ENCODE data around the gene CAMK2D.

Gene CAMK2D

DNA sequence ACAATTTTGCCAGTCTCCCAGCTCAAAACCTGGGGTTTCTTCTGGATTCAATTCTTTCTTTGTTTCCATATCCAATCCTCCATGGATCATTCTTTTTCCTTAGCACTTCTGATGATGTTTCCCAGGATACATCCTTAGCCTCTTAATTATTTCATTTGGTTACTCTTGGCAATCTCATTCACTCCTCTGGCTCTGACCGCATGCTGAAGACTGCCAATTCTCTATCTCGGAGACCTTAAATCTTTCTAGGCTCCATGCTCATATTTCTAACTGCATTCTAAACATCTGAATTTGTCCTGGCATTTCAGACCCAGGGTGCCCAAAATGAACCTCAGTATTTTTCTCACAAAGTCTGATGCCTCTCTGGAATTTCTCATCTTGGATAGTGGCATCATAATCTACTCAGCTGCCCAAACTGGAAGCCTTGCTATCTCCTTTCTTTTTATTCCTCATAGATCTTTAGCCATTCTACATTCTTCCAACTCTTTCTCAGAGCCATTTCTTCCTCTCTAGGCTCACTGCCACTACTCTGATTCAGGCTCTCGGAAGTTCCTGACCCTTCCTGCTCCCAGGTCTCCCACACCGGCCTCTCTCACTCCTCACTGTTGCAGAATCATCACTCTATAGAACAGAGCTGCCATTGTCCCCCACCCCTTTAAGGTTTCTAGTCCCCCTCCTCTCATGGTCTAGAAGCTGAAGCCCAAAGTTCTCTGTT lies 290.2 kb downstream of the CAMK2D start:
- TF ChIP-seq, protein P1, sequence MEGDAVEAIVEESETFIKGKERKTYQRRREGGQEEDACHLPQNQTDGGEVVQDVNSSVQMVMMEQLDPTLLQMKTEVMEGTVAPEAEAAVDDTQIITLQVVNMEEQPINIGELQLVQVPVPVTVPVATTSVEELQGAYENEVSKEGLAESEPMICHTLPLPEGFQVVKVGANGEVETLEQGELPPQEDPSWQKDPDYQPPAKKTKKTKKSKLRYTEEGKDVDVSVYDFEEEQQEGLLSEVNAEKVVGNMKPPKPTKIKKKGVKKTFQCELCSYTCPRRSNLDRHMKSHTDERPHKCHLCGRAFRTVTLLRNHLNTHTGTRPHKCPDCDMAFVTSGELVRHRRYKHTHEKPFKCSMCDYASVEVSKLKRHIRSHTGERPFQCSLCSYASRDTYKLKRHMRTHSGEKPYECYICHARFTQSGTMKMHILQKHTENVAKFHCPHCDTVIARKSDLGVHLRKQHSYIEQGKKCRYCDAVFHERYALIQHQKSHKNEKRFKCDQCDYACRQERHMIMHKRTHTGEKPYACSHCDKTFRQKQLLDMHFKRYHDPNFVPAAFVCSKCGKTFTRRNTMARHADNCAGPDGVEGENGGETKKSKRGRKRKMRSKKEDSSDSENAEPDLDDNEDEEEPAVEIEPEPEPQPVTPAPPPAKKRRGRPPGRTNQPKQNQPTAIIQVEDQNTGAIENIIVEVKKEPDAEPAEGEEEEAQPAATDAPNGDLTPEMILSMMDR (IDR thresholded peaks at IDR 0.05; ENCODE audit: low read depth, low read length, missing control alignments), result no peak
- no peak overlapping the region for H3K4me3 ChIP-seq (replicated peaks; ENCODE audit: low read depth, low read length)
- no peak for DNase-seq (ENCODE audit: extremely low read depth, low read depth)

DNA sequence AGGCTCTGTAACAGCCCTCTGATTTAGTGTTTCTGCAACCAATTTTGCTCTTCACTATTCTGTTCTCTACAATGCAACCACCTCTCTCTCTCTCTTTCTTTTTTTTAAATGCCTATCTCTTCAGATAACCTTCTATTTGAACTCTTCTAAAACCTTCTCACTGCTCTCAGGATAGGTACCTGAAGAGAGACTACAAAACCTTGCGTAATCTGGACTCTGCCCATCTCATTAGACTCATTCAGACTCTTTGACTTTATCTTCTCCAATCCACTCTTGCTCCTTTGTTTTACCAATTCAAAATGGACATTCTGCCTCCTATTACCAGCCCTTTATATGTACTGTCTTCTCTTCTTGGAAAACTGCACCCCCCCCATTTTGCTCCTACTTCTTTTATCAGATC lies 291.6 kb downstream of the CAMK2D start:
- H3K4me3 ChIP-seq (replicated peaks; ENCODE audit: low read depth, low read length), result no peak overlapping the region
- TF ChIP-seq, protein P1 (IDR thresholded peaks at IDR 0.05; ENCODE audit: low read depth, low read length, missing control alignments), result no peak
- no peak for DNase-seq (ENCODE audit: extremely low read depth, low read depth)

DNA sequence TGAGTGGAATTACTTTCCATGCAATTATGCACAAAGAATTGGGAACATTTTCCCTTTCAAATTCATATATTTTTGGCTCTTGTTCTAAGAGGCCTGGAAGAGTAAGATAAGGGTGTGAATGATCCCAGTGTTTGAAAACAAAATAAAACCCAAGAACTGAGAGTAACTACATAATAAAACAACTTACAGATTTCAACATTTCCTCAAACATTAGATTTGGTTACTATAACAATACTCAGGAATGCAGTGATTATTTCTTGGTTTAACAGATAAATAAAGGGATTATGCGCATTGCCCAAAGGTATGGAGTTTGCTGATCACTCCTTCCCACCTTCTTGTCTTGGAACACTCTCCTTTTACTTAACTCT lies 292.5 kb downstream of the CAMK2D start:
- TF ChIP-seq, protein P1 (IDR thresholded peaks at IDR 0.05; ENCODE audit: low read depth, low read length, missing control alignments), result no peak

DNA sequence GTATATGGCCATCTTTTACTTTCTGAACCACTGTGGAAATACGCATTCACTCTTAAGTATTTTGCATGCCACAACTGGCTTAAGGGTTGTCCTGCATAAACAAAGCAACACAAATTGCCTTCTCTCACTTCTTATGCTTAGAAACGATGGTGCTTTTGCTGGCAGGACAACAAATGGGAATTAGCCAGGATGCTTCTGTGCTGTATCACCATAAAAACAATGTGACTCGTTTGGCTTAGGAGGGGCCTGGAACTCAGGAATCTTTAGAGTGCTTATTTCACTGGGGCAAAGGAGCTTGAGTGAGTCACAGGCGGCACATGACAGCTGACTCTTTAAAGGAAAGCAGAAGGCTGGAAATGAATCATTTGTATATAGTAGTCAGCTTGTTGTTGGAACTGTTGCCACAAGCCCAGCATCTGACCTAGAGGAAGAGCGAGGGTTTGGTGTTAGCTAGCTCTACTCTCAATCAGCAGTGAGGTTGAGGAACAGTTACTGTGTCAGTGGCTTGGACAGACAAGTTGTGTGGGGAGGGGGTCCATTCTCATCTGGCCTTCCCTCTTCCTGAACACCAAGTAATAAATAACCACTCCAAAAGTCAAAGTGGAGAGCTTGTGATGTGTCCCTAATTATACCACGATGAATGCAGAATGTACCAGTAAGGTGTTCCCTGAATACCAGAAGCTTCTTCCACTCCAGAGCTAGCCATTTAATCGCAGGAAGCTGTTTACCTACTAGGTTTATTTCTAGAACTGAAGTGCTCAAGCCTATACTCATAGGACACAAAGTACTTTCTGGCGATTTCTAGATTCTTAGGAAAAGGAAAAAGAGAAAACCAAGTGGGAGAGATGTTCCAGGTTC lies 293.1 kb downstream of the CAMK2D start:
- TF ChIP-seq, protein P1 (IDR thresholded peaks at IDR 0.05; ENCODE audit: low read depth, low read length, missing control alignments), result no peak
- peak; percentile 97 for DNase-seq (ENCODE audit: extremely low read depth, low read depth)
- H3K4me3 ChIP-seq (replicated peaks; ENCODE audit: low read depth, low read length), result no peak overlapping the region

More for the DNA sequence above, 292.5 kb downstream of the CAMK2D start:
- H3K4me3 ChIP-seq (replicated peaks; ENCODE audit: low read depth, low read length), result no peak overlapping the region
- DNase-seq (ENCODE audit: extremely low read depth, low read depth), result no peak

DNA sequence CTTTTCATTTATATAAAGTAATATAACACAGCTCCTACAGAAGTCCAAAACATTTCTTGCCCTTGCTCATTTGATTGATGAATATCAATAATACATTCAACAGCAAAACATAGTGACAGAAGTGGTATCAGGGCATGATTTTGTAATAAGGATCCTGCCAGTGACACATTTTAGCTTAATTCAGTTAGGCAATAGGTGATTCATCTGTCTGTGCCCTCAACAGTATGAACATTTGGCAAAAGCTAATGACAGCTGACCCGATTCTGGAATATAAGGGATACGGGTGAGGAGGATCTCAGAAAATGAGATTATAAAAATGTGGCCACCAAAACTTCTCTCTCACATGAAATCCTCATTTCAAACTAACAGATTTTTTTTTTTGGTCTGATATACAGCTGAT lies 294.0 kb downstream of the CAMK2D start:
- no peak overlapping the region for H3K4me3 ChIP-seq (replicated peaks; ENCODE audit: low read depth, low read length)
- TF ChIP-seq, protein P1 (IDR thresholded peaks at IDR 0.05; ENCODE audit: low read depth, low read length, missing control alignments), result no peak
- DNase-seq (ENCODE audit: extremely low read depth, low read depth), result no peak

DNA sequence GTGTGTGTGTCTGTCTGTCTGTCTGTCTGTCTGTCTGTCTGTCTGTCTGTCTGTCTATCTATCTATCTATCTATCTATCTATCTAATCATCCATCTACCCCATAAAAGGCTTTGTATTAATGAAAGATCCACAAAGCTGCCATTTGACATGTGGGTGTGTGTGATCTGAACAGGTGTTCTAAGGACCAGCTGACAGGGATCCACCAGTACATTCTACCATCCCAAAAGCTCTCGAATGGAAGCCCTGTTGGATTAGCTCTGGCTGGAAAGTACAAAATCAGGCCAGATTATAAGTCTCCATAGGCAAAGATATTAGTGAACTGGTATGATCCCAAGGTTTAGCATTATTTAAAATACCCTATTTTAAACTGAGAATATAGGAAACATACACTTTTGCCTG lies 299.3 kb downstream of the CAMK2D start:
- no peak overlapping the region for H3K4me3 ChIP-seq (replicated peaks; ENCODE audit: low read depth, low read length)
- no peak for DNase-seq (ENCODE audit: extremely low read depth, low read depth)
- TF ChIP-seq, protein P1 (IDR thresholded peaks at IDR 0.05; ENCODE audit: low read depth, low read length, missing control alignments), result no peak
